Peyer's patch (tissue), 4 donors: Measurements from ENCODE around the gene VAV1.

Experiments used
- CTCF ChIP-seq, 6 experiments: fragments of 450-650 bp in 4 of 6; fragments of 200-600 bp in 2 of 6; sonication (generic) in 1 of 6; IDR thresholded peaks; one replicate each; pipeline ENCODE4 v1.5.1; 2017 to 2019; ENCODE audit warnings: antibody characterized with exemption in 6 of 6, mild to moderate bottlenecking in 3 of 6, moderate library complexity in 1 of 6
- POLR2A ChIP-seq, 2 donors: fragments of 450-650 bp; IDR thresholded peaks; one replicate each; pipeline ENCODE4 v1.5.1; 2017; ENCODE audit warnings: antibody characterized with exemption in 2 of 2, mild to moderate bottlenecking in 2 of 2, moderate library complexity in 2 of 2

GRCh38 chr19:6773323-6773931, 919 bp downstream of the VAV1 start:
- TF ChIP-seq CTCF (IDR thresholded peaks at IDR 0.05) (no peak), POLR2A (IDR thresholded peaks at IDR 0.05) (no peak)
